ENCODE results near the gene NEBL. TPM values are rescaled to one million over a fixed set of nuclear protein-coding genes. Genes with fewer than 3 reads are reported as not detected.

Gene NEBL
- 2.6 and 3.2 TPM in 2 replicates for total RNA-seq

GRCh38 chr10:20897146-20897825, at the start of gene NEBL:
TSS of gene NEBL (minus strand) at chr10:20897311. CDS start at chr10:20897205, 106 bp downstream.

Small RNAs within 50 kb of the gene (small RNA-seq; reads per million reads assigned to genes)
- gene AL157398.1 (not detected), gene MTND1P21 (not detected)
